ENCODE measurements around the gene MYO7B.

GRCh38 chr2:127608061-127609030 lies 72.9 kb downstream of the MYO7B start:
- no peak for TF ChIP-seq POLR2A (IDR thresholded peaks at IDR 0.05)
- TF ChIP-seq CTCF (IDR thresholded peaks at IDR 0.05), result no peak

Data from tibial nerve (tissue), 3 donors.